GM13977 (cell line): ENCODE measurements around the gene PSORS1C2.

Experiments used
- DNase-seq: peaks from one replicate; pipeline ENCODE4 v3.0.0; 2012; ENCODE audit warnings: low spot score
- in situ Hi-C: fragments of 300-500 bp; cut with MboI; formaldehyde crosslinking; loops from one replicate; pipeline ENCODE4 v1.12.0; 2022; ENCODE audit warnings: low sequenced_read_pairs, low pct_unique_long_range_greater_than_20kb, mixed read lengths, inconsistent platforms; ENCODE audit not compliant: unreplicated experiment
- TF ChIP-seq, protein P1 (sequence below): IDR thresholded peaks from 2 replicates; pipeline ENCODE4 v1.5.1; 2012; ENCODE audit warnings: mild to moderate bottlenecking, control low read depth; ENCODE audit not compliant: insufficient read depth; ENCODE audit errors: extremely low read depth, missing control alignments

Gene PSORS1C2

GRCh38 chr6:31128093-31128676 is 10.7 kb downstream of the PSORS1C2 start:
- TF ChIP-seq, protein P1, sequence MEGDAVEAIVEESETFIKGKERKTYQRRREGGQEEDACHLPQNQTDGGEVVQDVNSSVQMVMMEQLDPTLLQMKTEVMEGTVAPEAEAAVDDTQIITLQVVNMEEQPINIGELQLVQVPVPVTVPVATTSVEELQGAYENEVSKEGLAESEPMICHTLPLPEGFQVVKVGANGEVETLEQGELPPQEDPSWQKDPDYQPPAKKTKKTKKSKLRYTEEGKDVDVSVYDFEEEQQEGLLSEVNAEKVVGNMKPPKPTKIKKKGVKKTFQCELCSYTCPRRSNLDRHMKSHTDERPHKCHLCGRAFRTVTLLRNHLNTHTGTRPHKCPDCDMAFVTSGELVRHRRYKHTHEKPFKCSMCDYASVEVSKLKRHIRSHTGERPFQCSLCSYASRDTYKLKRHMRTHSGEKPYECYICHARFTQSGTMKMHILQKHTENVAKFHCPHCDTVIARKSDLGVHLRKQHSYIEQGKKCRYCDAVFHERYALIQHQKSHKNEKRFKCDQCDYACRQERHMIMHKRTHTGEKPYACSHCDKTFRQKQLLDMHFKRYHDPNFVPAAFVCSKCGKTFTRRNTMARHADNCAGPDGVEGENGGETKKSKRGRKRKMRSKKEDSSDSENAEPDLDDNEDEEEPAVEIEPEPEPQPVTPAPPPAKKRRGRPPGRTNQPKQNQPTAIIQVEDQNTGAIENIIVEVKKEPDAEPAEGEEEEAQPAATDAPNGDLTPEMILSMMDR, result peak; percentile 75
- DNase-seq, result peak; percentile 80
- in situ Hi-C loops, result no loop called here

- in situ Hi-C loops, result no loop called here
- TF ChIP-seq, protein P1, result no peak
- DNase-seq, result no peak
Observed at GRCh38 chr6:31126396-31127175, 12.3 kb downstream of the PSORS1C2 start.

- TF ChIP-seq, protein P1, result no peak
- in situ Hi-C loops, result no loop called here
- DNase-seq, result no peak
Observed at GRCh38 chr6:31125586-31126363, 13.1 kb downstream of the PSORS1C2 start.

GRCh38 chr6:31125162-31125561 is 13.7 kb downstream of the PSORS1C2 start:
- in situ Hi-C loops, result no loop called here
- TF ChIP-seq, protein P1, result no peak
- no peak for DNase-seq

DNA sequence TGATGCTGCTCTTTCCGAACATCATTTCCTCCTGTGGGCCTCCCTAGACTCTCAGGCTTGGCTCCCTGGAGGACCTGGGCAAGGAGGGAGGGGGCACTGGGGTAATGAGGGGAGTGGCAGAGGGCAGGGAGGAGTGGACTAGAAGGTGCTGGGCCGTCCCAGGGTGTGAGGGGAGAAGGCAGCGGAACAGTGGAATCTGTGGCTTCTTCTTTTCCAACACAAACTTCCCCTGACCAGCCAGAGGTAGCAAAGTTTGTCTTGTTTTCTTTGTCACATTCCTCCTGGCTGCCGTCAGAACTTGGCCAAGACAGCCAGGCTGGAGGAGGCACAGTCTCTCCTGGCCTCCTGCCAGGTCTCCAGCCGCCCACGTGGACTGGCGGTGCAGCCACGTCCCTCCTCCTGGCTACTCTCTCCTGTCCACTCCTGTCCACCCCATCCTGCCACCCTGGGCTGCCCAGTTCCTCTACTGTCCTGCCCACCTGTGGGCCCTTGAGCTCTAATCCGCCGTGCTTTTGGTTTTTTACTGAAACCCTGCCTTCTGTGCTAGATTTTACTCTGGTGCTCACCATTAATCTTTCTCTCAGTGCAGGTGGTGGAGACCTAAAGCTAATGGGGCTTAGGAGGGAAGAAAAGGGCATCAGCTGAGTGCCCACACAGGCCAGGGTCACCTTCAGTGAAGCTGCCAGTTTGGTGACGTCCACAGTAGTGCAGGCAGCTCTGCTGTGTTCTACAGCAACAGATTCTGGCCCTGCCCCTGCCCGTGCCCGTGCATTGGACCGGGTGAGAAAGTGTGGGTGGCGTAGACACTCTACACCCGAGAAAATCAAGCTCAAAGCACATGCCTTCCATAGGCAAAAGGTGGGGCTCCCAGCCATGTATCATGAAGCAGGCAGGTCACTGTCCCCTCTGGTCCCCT is 15.8 kb downstream of the PSORS1C2 start:
- in situ Hi-C loops, result no loop called here
- DNase-seq, result no peak

More for the DNA sequence above, 15.8 kb downstream of the PSORS1C2 start:
- TF ChIP-seq, protein P1, result no peak
